IMR-90 (cell line): ENCODE results near the gene CD276. TPM values are rescaled to one million over a fixed set of nuclear protein-coding genes. Genes with fewer than 3 reads are reported as not detected.

Experiments
- ATAC-seq: fragments of 200-7000 bp; cut with Tn5 transposase; 2 replicates; pipeline ENCODE4 v1.9.1; 2020; ENCODE audit warnings: low read depth, mild to moderate bottlenecking, moderate library complexity
- BruUV-seq: library from RNA; stranded (reverse); fragments of 400-500 nt; replicated peaks from 2 replicates; lab custom pipeline; 2021; lab: Mats Ljungman, UMichigan
- CTCF ChIA-PET: fragments of 300-600 bp; formaldehyde crosslinking; extraction: SDS; loops from one replicate; lab custom pipeline; 2021; ENCODE audit warnings: antibody characterized with exemption; lab: Yijun Ruan, JAX
- POLR2A ChIA-PET: fragments of 300-600 bp; sonication (Branson Sonifier 250); formaldehyde crosslinking; loops from one replicate; lab custom pipeline; 2022; ENCODE audit warnings: antibody characterized with exemption; ENCODE audit not compliant: unreplicated experiment; lab: Charles Lee
- DNase-seq: peaks from one replicate; pipeline ENCODE4 v3.0.0; 2013
- H2AFZ ChIP-seq: replicated peaks from 2 replicates; pipeline ENCODE3; 2013; ENCODE audit warnings: low read length, mild to moderate bottlenecking; ENCODE audit not compliant: poor library complexity
- H2AK5ac ChIP-seq: 2 replicates; pipeline ENCODE4 v1.6.1; 2013; ENCODE audit warnings: low read depth, low read length, inconsistent platforms
- H2AK9ac ChIP-seq: replicated peaks from 2 replicates; pipeline ENCODE3; 2013; ENCODE audit warnings: mild to moderate bottlenecking, low read depth, low read length, moderate library complexity; ENCODE audit not compliant: poor library complexity
- H2BK120ac ChIP-seq: 2 replicates; pipeline ENCODE4 v1.6.1; 2013; ENCODE audit warnings: low read depth, low read length, inconsistent platforms
- H2BK15ac ChIP-seq: 3 replicates; pipeline ENCODE4 v1.6.1; 2013; ENCODE audit warnings: low read depth, low read length, inconsistent platforms
- H2BK20ac ChIP-seq: 2 replicates; pipeline ENCODE4 v1.6.1; 2013; ENCODE audit warnings: low read depth, mild to moderate bottlenecking, inconsistent platforms, low read length, moderate library complexity
- H2BK5ac ChIP-seq: 2 replicates; pipeline ENCODE4 v1.6.1; 2013; ENCODE audit warnings: mild to moderate bottlenecking, low read depth, low read length, inconsistent platforms; ENCODE audit not compliant: poor library complexity, severe bottlenecking
- H3K14ac ChIP-seq: replicated peaks from 2 replicates; pipeline ENCODE4 v1.6.1; 2013; ENCODE audit warnings: low read depth, low read length, inconsistent platforms
- H3K18ac ChIP-seq: 2 replicates; pipeline ENCODE4 v1.6.1; 2013; ENCODE audit warnings: low read depth, low read length, control low read depth
- H3K23ac ChIP-seq: 2 replicates; pipeline ENCODE4 v1.6.1; 2013; ENCODE audit warnings: low read depth, low read length, inconsistent platforms
- H3K27ac ChIP-seq: 2 replicates; pipeline ENCODE4 v1.5.1; 2013; ENCODE audit warnings: mild to moderate bottlenecking, control low read depth, low read length; ENCODE audit not compliant: insufficient read depth
- H3K27me3 ChIP-seq: 2 replicates; pipeline ENCODE4 v1.6.1; 2013; ENCODE audit warnings: low read length; ENCODE audit not compliant: control insufficient read depth, insufficient read depth
- H3K36me3 ChIP-seq: 2 replicates; pipeline ENCODE4 v1.6.1; 2013; ENCODE audit warnings: low read length, mixed read lengths; ENCODE audit not compliant: control insufficient read depth, insufficient read depth
- H3K4ac ChIP-seq: 2 replicates; pipeline ENCODE4 v1.6.1; 2013; ENCODE audit warnings: low read depth, low read length, inconsistent platforms
- H3K4me1 ChIP-seq: 2 replicates; pipeline ENCODE4 v1.6.1; 2013; ENCODE audit warnings: low read length, mixed read lengths; ENCODE audit not compliant: control insufficient read depth, insufficient read depth
- H3K4me2 ChIP-seq: 2 replicates; pipeline ENCODE4 v1.6.1; 2013; ENCODE audit warnings: low read depth, mild to moderate bottlenecking, control low read depth, low read length, moderate library complexity
- H3K4me3 ChIP-seq: 2 replicates; pipeline ENCODE4 v1.5.1; 2013; ENCODE audit warnings: low read depth, mild to moderate bottlenecking, control low read depth, low read length, moderate library complexity; ENCODE audit not compliant: insufficient read depth
- H3K56ac ChIP-seq: 2 replicates; pipeline ENCODE4 v1.6.1; 2013; ENCODE audit warnings: low read length, inconsistent platforms; ENCODE audit not compliant: insufficient read depth; ENCODE audit errors: extremely low read depth
- H3K79me1 ChIP-seq, 2 experiments: 2 replicates each; pipeline ENCODE4 v1.6.1; 2013; ENCODE audit warnings: low read length in 2 of 2, inconsistent platforms in 1 of 2, low read depth in 1 of 2
- H3K9ac ChIP-seq: 2 replicates; pipeline ENCODE4 v1.6.1; 2013; ENCODE audit warnings: low read depth, low read length, control low read depth
- H3K9me1 ChIP-seq: 2 replicates; pipeline ENCODE4 v1.6.1; 2013; ENCODE audit warnings: low read length, inconsistent platforms; ENCODE audit not compliant: insufficient read depth
- H3K9me3 ChIP-seq: 2 replicates; pipeline ENCODE4 v1.6.1; 2013; ENCODE audit warnings: low read length; ENCODE audit not compliant: control insufficient read depth, insufficient read depth
- H4K20me1 ChIP-seq: 2 replicates; pipeline ENCODE4 v1.6.1; 2013; ENCODE audit warnings: low read length, inconsistent platforms; ENCODE audit not compliant: insufficient read depth
- H4K5ac ChIP-seq: 2 replicates; pipeline ENCODE4 v1.6.1; 2013; ENCODE audit warnings: mild to moderate bottlenecking, low read depth, low read length, control low read depth
- H4K8ac ChIP-seq, 2 experiments: 2 replicates each; pipeline ENCODE4 v1.6.1; 2013; ENCODE audit warnings: low read depth in 2 of 2, low read length in 2 of 2, control low read depth in 1 of 2, inconsistent platforms in 1 of 2
- H4K91ac ChIP-seq: 2 replicates; pipeline ENCODE4 v1.6.1; 2013; ENCODE audit warnings: low read depth, low read length, inconsistent platforms; ENCODE audit not compliant: insufficient read depth
- CEBPB ChIP-seq: IDR thresholded peaks from 2 replicates; pipeline ENCODE4 v1.6.1; 2012; ENCODE audit warnings: low read depth, low read length, improper control_type of control experiment
- NFE2L2 ChIP-seq: fragments of 150-350 bp; IDR thresholded peaks from 2 replicates; pipeline ENCODE4 v1.6.1; 2016; ENCODE audit warnings: low read depth, mild to moderate bottlenecking, low read length
- WGBS, 2 experiments: methylation state at CpG; one replicate each; pipeline versions ENCODE4 v1.1.5 to v1.1.7; 2013; ENCODE audit warnings: missing lambda C conversion rate in 2 of 2; ENCODE audit not compliant: insufficient read length in 1 of 2; ENCODE audit errors: extremely low coverage in 2 of 2; 5-methylcytosine and 5-hydroxymethylcytosine counted together
- dilution Hi-C: fragments of 300-500 bp; cut with HindIII; formaldehyde crosslinking; loops from one replicate; pipeline ENCODE4 v1.14.3; 2018; ENCODE audit warnings: low sequenced_read_pairs; ENCODE audit not compliant: unreplicated experiment
- in situ Hi-C: fragments of 300-500 bp; cut with MboI; formaldehyde crosslinking; loops from 3 replicates; pipeline ENCODE4 v1.14.3; 2019; ENCODE audit warnings: low sequenced_read_pairs, inconsistent platforms, mixed read lengths
- intact Hi-C: fragments of 100-400 bp; cut with micrococcal nuclease; formaldehyde crosslinking; loops from 2 replicates; pipeline ENCODE4 v1.10.0; 2022
- polyA plus RNA-seq, 3 experiments: library from polyadenylated mRNA; depleted of rRNA; stranded (reverse); fragments of >200 nt; gene quantifications; 2 replicates each; pipeline ENCODE4 v1.2.3, GENCODE V29; 2012; ENCODE audit warnings: low replicate concordance in 1 of 3
- total RNA-seq: library from RNA; depleted of rRNA; stranded (reverse); fragments of >200 nt; gene quantifications from 2 replicates; pipeline ENCODE4 v1.2.3, GENCODE V29; 2012

Gene CD276
- total and polyA plus RNA-seq, 2 of the 4 experiments (the other 2 are of a cell fraction) = 30.8 to 149 TPM

GRCh38 chr15:73650416-73651126, 33.6 kb upstream of the CD276 start:
- Histone ChIP-seq H2AFZ (no peak overlapping the region), H3K4me2 (peak overlapping the region; percentile 47; the same call in 1 of the 2 replicates), H2BK5ac (no peak overlapping the region), H3K4ac (no peak overlapping the region), H4K5ac (no peak overlapping the region), H3K14ac (no peak overlapping the region), H3K36me3 (no peaks in the 10 kb centered on the region), H3K9me3 (no peaks in the 10 kb centered on the region), H2BK20ac (no peak overlapping the region), H2AK5ac (no peak overlapping the region), H3K4me1 (no peaks in the 10 kb centered on the region), H3K9me1 (no peaks in the 10 kb centered on the region), H4K8ac (no peak overlapping the region), H3K23ac (no peak overlapping the region), H3K27me3 (peaks cover 9% of the 10 kb centered on the region), H2BK120ac (no peak overlapping the region), H3K27ac (no peak overlapping the region), H4K91ac (no peak overlapping the region), H2AK9ac (no peak overlapping the region), H2BK15ac (no peak overlapping the region), H4K20me1 (no peaks in the 10 kb centered on the region; the same call in 1 of the 2 replicates), H3K56ac (no peak overlapping the region), H3K79me1 (no peaks in the 10 kb centered on the region), H3K18ac (no peak overlapping the region), H3K9ac (no peak overlapping the region), H3K4me3 (no peak overlapping the region)
- CTCF ChIA-PET = interaction anchor here (1.4 kb wide), 1 partner anchor 14 kb away, joined by 3 read pairs; no protein-coding TSS in a partner anchor
- intact Hi-C loops (no loop called here), dilution Hi-C loops (no loop called here), in situ Hi-C loops (no loop called here)
- WGBS, 2 experiments = 60% methylated on average over 1 of the region's 3 CpGs; no CpG with 5 or more reads in 1 of the 2 experiments
- DNase-seq (peak; percentile 61), ATAC-seq (peak; percentile 37; the same call in 1 of the 2 replicates)
- BruUV-seq = no TSS peak
- POLR2A ChIA-PET = no interaction called here
- TF ChIP-seq CEBPB (peak; percentile 71), NFE2L2 (no peak)
